ENCODE measurements around the gene STK4.
"Not testable (repeated sequence)": the region's sequence is repeated elsewhere in the genome, so short reads cannot be mapped to it uniquely, and the experiment has no call there.

STK4 gene

DNA sequence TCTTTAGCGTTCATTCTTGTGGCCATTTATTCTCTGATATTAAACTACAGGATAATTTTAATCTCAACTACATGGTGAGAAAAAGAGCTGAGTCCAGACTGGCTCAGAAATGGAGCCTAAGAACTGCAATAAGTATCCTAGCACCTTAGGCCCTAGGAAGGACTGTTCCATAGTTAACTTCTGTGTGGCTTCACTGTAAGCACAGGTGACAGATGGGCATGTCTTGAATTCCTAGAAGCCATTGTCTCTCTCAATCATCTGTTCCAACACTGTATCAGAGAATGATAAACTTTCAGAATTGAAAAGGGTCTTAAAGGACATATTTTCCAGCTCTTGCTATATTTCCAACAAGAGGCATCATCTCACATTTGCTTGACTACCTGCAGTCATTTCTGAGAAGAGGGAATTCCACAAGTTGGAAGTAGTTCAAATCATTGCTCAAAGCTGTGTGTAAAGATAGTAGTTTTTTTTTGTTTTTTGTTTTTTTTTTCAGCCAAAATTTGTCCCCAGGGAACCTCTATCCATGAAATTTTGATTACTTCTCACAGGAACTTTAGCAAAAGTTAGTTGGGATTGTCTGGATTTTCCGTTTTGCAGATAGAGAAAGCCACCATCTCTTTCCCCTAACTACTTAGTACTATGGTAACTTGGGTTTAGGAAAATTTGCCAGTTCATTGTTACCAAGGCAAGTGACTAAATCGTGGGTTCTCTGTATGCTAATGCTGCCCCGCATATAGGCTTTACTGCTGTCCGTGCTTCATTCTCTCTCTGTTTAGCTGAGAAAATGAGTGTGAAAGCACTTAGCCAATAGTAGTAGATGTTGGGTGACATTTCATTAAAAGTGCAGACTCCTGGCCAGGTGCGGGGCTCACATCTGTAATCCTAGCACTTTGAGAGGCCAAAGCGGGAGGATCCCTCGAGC, 87.4 kb downstream of the STK4 start:
- no peak for DNase-seq (ENCODE audit: low spot score)

DNA sequence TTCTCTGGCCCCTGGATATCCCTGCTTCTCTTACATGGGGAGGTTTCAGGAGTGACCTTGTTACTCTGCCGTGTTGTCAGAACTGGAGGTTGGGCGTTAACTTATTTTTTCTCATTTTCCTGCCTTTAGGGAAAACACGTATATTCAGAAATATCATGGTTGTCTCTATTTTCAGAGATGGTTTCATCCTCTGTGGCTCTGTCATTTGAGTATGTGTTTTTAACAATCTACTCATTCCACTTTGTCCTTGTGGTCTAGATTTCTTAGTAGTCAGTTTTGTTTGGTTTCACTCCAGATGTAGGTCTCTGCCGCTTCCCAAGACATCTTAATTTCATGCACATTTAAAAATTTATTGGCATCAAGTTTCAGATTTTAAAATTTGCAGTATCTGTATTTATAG, 88.7 kb downstream of the STK4 start:
- DNase-seq (ENCODE audit: low spot score): no peak

- no peak for DNase-seq (ENCODE audit: low spot score)
These were observed 90.3 kb downstream of the STK4 start for GRCh38 chr20:45056473-45057173.

DNA sequence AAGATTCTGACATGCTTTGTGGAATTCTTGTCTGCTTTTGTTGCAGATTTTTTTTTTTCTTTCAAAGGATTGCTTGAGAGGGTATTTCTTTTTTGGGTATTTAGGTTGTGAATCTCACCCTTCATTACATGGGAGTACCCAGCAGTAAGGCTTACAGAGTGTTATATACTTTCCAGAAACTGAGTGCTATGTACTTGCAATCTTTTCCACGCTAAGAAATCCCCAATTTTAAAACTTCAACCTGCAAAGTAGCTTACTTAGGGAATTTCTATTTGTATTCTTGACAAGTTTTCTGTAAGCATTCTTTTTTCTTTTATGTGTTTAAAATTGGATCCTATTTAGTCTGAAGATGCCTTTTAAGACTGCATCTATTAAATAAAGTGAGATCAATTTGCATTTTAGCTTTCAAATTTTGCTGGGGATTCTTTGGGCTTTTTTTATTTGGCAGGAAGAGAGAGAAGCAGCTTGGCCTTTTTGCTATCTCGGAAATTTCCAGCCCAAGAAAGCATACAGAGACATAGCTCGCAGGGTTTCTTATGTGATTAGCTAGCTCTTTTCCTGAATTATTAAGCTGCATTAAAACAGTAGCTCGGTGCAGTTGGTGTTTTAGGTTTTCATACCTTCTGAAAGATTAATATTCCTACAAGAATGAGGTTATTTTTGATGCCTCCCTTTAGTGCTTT, 92.0 kb downstream of the STK4 start:
- DNase-seq (ENCODE audit: low spot score): no peak

- DNase-seq (ENCODE audit: low spot score): no peak
These were observed 92.9 kb downstream of the STK4 start for GRCh38 chr20:45059022-45059728.

- DNase-seq (ENCODE audit: low spot score): no peak
These were observed 94.0 kb downstream of the STK4 start for GRCh38 chr20:45060294-45060693.

DNA sequence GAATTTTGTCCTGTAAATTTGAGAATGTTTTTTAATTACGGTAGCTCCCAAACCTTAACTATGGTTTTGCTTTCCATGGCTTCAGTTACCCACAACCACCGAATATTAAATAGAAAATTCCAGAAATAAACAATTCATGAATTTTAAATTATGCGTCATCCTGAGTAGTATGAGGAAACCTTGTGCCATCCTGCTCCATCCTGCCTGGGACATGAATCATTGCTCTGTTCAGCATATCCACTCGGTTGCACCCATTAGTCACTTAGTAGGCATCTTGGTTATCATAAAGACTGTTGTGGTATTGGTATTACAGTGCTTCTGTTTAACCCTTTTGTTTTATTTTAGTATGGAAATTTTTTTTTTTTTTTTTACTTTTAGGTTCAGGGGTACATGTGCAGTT, 94.9 kb downstream of the STK4 start:
- DNase-seq (ENCODE audit: low spot score): no peak

GRCh38 chr20:45063107-45063506, 96.8 kb downstream of the STK4 start:
- not testable (repeated sequence) for DNase-seq (ENCODE audit: low spot score)

DNA sequence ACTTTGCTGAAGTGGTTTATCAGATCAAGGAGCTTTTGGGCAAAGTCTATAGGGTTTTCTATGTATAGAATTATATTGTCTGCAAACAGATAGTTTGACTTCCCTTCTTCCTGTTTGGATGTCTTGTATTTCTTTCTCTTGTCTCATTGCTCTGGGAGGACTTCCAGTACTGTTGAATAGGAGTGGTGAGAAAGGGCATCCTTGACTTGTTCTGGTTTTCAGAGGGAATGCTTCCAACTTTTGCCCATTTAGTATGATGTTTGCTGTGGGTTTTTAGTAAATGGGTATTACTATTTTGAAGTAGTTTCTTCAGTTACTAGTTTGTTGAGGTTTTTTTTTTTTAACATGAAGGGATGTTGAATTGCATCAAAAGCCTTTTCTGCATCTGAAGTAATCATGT, 98.5 kb downstream of the STK4 start:
- no peak for DNase-seq (ENCODE audit: low spot score)

- no peak for DNase-seq (ENCODE audit: low spot score)
These were observed 100.1 kb downstream of the STK4 start for GRCh38 chr20:45066372-45066771.

- no peak for DNase-seq (ENCODE audit: low spot score)
These were observed 100.8 kb downstream of the STK4 start for GRCh38 chr20:45067087-45067486.

- DNase-seq (ENCODE audit: low spot score): no peak
These were observed 101.2 kb downstream of the STK4 start for GRCh38 chr20:45067558-45067957.

- DNase-seq (ENCODE audit: low spot score): no peak
These were observed 102.9 kb downstream of the STK4 start for GRCh38 chr20:45069261-45069660.

DNA sequence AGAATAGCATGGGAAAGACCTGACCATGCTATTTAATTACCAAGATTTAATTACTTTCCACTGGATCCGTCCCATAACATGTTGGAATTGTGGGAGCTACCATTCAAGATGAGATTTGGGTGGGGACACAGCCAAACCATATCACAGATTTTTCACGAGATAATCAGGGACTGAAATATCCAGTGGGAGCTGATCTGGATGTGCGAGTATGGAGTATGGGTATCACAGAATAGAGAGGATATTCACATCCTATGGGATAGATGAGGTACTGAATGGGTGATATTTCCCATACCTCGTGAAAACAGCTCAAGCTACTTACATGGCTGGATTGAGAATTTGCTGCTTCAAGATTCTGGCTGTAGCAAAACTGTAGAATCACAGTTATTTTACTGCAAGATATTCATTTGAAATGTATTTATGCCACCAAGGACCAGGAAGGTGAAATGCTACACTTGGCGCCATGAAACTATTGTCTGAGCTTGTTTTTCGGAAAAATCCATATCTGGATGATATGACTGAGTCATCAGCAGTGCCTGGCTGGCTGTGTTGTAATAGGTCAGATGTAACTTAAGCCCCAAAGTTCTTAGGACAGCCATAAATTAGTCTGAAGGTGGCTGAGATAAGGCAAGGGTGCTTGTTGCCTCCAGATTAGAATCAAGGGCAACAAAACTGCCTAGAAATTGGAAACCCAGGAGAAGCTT, 104.8 kb downstream of the STK4 start:
- no peak for DNase-seq (ENCODE audit: low spot score)

- no peak for DNase-seq (ENCODE audit: low spot score)
These were observed 105.8 kb downstream of the STK4 start for GRCh38 chr20:45072066-45072465.

DNA sequence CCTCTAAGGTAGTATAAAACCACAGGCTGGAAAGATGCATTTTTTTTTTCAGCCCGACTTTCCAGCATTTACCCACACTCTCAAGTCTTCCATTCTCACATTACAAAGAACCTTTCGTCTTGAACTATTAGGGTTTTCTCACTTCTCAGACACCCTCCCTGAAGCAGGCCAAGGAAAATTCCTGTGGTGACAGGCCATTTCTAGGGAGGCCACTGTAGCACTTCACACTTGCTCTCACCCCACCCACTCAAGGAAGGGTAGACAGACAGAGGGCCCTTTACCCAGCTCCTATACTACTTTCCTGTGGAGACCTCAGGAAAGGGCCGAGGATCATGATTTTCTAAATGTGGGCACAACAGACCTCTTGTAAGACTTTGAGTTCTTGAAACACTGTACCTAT, 106.9 kb downstream of the STK4 start:
- DNase-seq (ENCODE audit: low spot score): no peak

DNA sequence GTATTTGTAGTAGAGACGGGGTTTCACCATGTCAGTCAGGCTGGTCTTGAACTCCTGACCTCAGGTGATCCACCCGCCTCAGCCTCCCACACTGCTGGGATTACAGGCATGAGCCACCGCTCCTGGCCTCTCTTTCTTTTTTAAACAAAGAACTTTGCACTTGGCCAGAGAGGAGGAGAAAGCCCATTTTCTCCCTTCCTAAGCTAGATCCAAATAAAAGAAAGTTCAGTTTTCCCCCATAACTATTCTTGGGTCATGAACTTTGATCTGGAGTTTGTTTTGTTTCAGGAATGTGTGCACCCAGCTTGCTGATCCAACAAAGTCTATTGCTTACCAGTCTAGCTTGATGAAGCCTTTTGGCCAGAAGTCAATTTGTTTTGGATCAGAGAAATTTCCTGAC, 111.2 kb downstream of the STK4 start:
- DNase-seq (ENCODE audit: low spot score): no peak

DNA sequence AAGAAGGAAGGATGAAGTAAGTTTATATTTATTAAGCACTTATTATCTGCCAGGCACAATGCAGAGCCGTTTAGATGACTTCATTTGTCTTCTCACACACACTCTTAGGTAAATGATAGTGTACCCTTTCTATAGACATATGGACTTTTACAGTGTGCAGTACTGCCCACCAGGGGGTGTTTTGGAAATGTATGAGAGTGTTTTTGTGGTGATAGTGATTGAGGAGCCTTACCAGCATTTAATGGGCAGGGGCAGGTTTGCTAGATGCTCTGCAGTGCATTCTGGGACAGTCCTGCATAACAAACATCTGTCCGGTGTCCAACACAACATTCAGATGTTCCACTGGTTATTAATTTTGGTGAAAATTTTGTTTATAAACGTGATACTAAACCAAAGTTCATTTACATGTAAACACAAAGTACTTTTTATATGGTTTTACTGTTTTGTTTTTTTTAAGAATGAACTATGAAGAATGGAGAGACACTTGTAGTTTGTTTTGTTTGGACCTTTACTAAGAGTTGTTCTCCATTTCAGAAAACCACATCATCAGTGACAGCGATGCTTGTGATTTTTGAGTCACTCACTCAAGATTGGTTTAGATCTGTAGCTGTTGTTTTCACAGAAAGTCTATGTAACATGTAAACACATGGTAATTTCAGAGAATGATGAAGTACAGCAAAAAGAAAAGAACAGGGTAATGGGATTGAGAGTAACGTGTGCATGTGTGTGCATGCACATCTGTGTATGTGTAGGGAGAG, 114.7 kb downstream of the STK4 start:
- no peak for DNase-seq (ENCODE audit: low spot score)

- no peak for DNase-seq (ENCODE audit: low spot score)
These were observed 116.2 kb downstream of the STK4 start for GRCh38 chr20:45082468-45082867.

- no peak for DNase-seq (ENCODE audit: low spot score)
These were observed 116.8 kb downstream of the STK4 start for GRCh38 chr20:45083127-45083526.

DNA sequence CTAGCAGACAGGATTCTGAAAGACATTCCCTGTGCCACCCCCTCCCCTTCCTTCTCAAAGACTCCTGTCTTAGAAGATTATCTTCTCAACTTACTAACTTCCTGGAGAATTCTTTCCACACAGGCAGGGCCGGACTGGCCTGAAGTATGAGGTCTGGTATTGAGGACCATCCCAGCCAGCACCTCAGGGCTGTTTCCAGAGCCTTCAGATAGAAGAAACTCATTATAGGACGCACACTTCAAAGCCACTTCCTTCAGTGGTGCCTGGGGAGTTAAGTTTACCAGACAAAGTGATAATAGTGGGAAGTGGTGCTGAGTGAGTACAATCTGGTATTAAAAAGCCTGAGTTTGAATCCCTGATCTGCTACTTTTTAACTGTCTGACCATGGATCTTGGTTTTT, 119.0 kb downstream of the STK4 start:
- DNase-seq (ENCODE audit: low spot score): no peak

Measured in iPS-NIHi11 (cell line).